Activated naive CD4-positive, alpha-beta T cell treated with anti-CD3 and anti-CD28 coated beads for 36 hours (primary cell): ENCODE measurements around the gene MAP2. TPM values are rescaled to one million over a fixed set of nuclear protein-coding genes. Genes with fewer than 3 reads are reported as not detected.
"Not testable (repeated sequence)": the region's sequence is repeated elsewhere in the genome, so short reads cannot be mapped to it uniquely, and the experiment has no call there.

Experiments used
- CTCF ChIA-PET: fragments of 350-600 bp; sonication (Branson Sonifier 250); formaldehyde crosslinking; loops from one replicate; lab custom pipeline; 2021; ENCODE audit warnings: antibody characterized with exemption; lab: Charles Lee
- DNase-seq: peaks from one replicate; pipeline ENCODE4 v3.0.0-alpha.2; 2020
- H3K27ac Mint-ChIP-seq: one replicate; pipeline ENCODE4 v1.8.0; 2021; ENCODE audit warnings: mild to moderate bottlenecking, mixed read lengths
- H3K27me3 Mint-ChIP-seq: one replicate; pipeline ENCODE4 v1.8.0; 2021; ENCODE audit warnings: low read depth, mixed read lengths
- H3K36me3 Mint-ChIP-seq: one replicate; pipeline ENCODE4 v1.8.0; 2021; ENCODE audit warnings: low read depth, mixed read lengths
- H3K4me1 Mint-ChIP-seq: one replicate; pipeline ENCODE4 v1.8.0; 2021; ENCODE audit warnings: low read depth, mixed read lengths
- H3K4me3 Mint-ChIP-seq: one replicate; pipeline ENCODE4 v1.8.0; 2021; ENCODE audit warnings: mild to moderate bottlenecking, moderate library complexity, mixed read lengths
- H3K9me3 Mint-ChIP-seq: one replicate; pipeline ENCODE4 v1.8.0; 2021; ENCODE audit warnings: mixed read lengths
- intact Hi-C: fragments of 100-400 bp; cut with micrococcal nuclease; formaldehyde crosslinking; loops from one replicate; pipeline ENCODE4 v1.15.1; 2023
- total RNA-seq, 2 experiments: library from RNA; stranded (reverse); gene quantifications; one replicate each; pipeline ENCODE4 v1.2.3, GENCODE V29; 2021

MAP2 gene
- total RNA-seq, 2 experiments from 2014 or later = 0.20 to 0.67 TPM

GRCh38 chr2:209591021-209591420 lies 167.2 kb downstream of the MAP2 start:
- Mint-ChIP-seq H3K4me1 (no peaks in the 10 kb centered on the region), H3K36me3 (no peaks in the 10 kb centered on the region), H3K27me3 (no peaks in the 10 kb centered on the region), H3K27ac (no peak overlapping the region), H3K9me3 (peaks cover 5% of the 10 kb centered on the region), H3K4me3 (no peak overlapping the region)
- CTCF ChIA-PET = no interaction called here
- no peak for DNase-seq
- intact Hi-C loops = no loop called here

- CTCF ChIA-PET = no interaction called here
- DNase-seq = no peak
Measured at GRCh38 chr2:209592106-209592505, 168.3 kb downstream of the MAP2 start.

GRCh38 chr2:209593930-209594329 lies 170.1 kb downstream of the MAP2 start:
- H3K27me3 Mint-ChIP-seq = no peaks in the 10 kb centered on the region
- no peaks in the 10 kb centered on the region for H3K36me3 Mint-ChIP-seq
- no peak overlapping the region for H3K4me3 Mint-ChIP-seq
- H3K4me1 Mint-ChIP-seq = no peaks in the 10 kb centered on the region
- no peak overlapping the region for H3K27ac Mint-ChIP-seq
- peaks cover 5% of the 10 kb centered on the region for H3K9me3 Mint-ChIP-seq
- DNase-seq = no peak
- CTCF ChIA-PET = no interaction called here
- intact Hi-C loops = no loop called here

More at GRCh38 chr2:209592106-209592505, 168.3 kb downstream of the MAP2 start:
- Mint-ChIP-seq H3K27me3 (no peaks in the 10 kb centered on the region), H3K9me3 (peaks cover 5% of the 10 kb centered on the region), H3K4me3 (no peak overlapping the region), H3K36me3 (no peaks in the 10 kb centered on the region), H3K27ac (no peak overlapping the region), H3K4me1 (no peaks in the 10 kb centered on the region)
- intact Hi-C loops = no loop called here

GRCh38 chr2:209596262-209596661 lies 172.4 kb downstream of the MAP2 start:
- no peak for DNase-seq
- H3K9me3 Mint-ChIP-seq = peaks cover 6% of the 10 kb centered on the region
- no peaks in the 10 kb centered on the region for H3K4me1 Mint-ChIP-seq
- no peak overlapping the region for H3K27ac Mint-ChIP-seq
- intact Hi-C loops = no loop called here
- no peaks in the 10 kb centered on the region for H3K27me3 Mint-ChIP-seq
- CTCF ChIA-PET = no interaction called here
- H3K36me3 Mint-ChIP-seq = no peaks in the 10 kb centered on the region
- no peak overlapping the region for H3K4me3 Mint-ChIP-seq

GRCh38 chr2:209598227-209598626 lies 174.4 kb downstream of the MAP2 start:
- CTCF ChIA-PET, H3K36me3 Mint-ChIP-seq, H3K27me3 Mint-ChIP-seq, DNase-seq, H3K27ac Mint-ChIP-seq, H3K4me1 Mint-ChIP-seq, H3K4me3 Mint-ChIP-seq, intact Hi-C loops, H3K9me3 Mint-ChIP-seq: not testable (repeated sequence)

- DNase-seq = no peak
- H3K27me3 Mint-ChIP-seq = no peaks in the 10 kb centered on the region
- intact Hi-C loops = no loop called here
- no peak overlapping the region for H3K27ac Mint-ChIP-seq
- CTCF ChIA-PET = no interaction called here
- no peak overlapping the region for H3K4me3 Mint-ChIP-seq
- H3K4me1 Mint-ChIP-seq = no peaks in the 10 kb centered on the region
- no peaks in the 10 kb centered on the region for H3K36me3 Mint-ChIP-seq
- peaks cover 4% of the 10 kb centered on the region for H3K9me3 Mint-ChIP-seq
Measured at GRCh38 chr2:209600341-209601171, 176.7 kb downstream of the MAP2 start.

GRCh38 chr2:209601497-209601896 lies 177.7 kb downstream of the MAP2 start:
- no peak for DNase-seq
- intact Hi-C loops = no loop called here
- Mint-ChIP-seq H3K4me3 (no peak overlapping the region), H3K27ac (no peak overlapping the region), H3K27me3 (no peaks in the 10 kb centered on the region), H3K4me1 (no peaks in the 10 kb centered on the region), H3K9me3 (peaks cover 1% of the 10 kb centered on the region), H3K36me3 (no peaks in the 10 kb centered on the region)
- CTCF ChIA-PET = no interaction called here

GRCh38 chr2:209602259-209602658 lies 178.4 kb downstream of the MAP2 start:
- H3K27me3 Mint-ChIP-seq = no peaks in the 10 kb centered on the region
- H3K36me3 Mint-ChIP-seq = no peaks in the 10 kb centered on the region
- no peak overlapping the region for H3K27ac Mint-ChIP-seq
- H3K9me3 Mint-ChIP-seq = peaks cover 1% of the 10 kb centered on the region
- CTCF ChIA-PET = no interaction called here
- no peak for DNase-seq
- H3K4me1 Mint-ChIP-seq = no peaks in the 10 kb centered on the region
- intact Hi-C loops = no loop called here
- H3K4me3 Mint-ChIP-seq = no peak overlapping the region

- CTCF ChIA-PET = no interaction called here
- H3K27me3 Mint-ChIP-seq = peaks cover under 1% of the 10 kb centered on the region
- H3K27ac Mint-ChIP-seq = no peak overlapping the region
- no peak overlapping the region for H3K4me3 Mint-ChIP-seq
- no peaks in the 10 kb centered on the region for H3K4me1 Mint-ChIP-seq
- no peaks in the 10 kb centered on the region for H3K9me3 Mint-ChIP-seq
- no peaks in the 10 kb centered on the region for H3K36me3 Mint-ChIP-seq
- intact Hi-C loops = no loop called here
- DNase-seq = no peak
Measured at GRCh38 chr2:209609531-209609930, 185.7 kb downstream of the MAP2 start.

GRCh38 chr2:209610631-209611030 lies 186.8 kb downstream of the MAP2 start:
- peaks cover 2% of the 10 kb centered on the region for H3K27me3 Mint-ChIP-seq
- H3K9me3 Mint-ChIP-seq = no peaks in the 10 kb centered on the region
- no peaks in the 10 kb centered on the region for H3K4me1 Mint-ChIP-seq
- H3K4me3 Mint-ChIP-seq = no peak overlapping the region
- H3K27ac Mint-ChIP-seq = no peak overlapping the region
- no peak for DNase-seq
- intact Hi-C loops = no loop called here
- CTCF ChIA-PET = interaction anchor here (0.7 to 1.2 kb wide), 2 partner anchors 11 to 350 kb away, joined by 3 to 4 read pairs; no protein-coding TSS in a partner anchor
- H3K36me3 Mint-ChIP-seq = no peaks in the 10 kb centered on the region

- H3K36me3 Mint-ChIP-seq = no peaks in the 10 kb centered on the region
- no peak for DNase-seq
- H3K27me3 Mint-ChIP-seq = peaks cover 2% of the 10 kb centered on the region
- intact Hi-C loops = no loop called here
- H3K4me3 Mint-ChIP-seq = no peak overlapping the region
- H3K4me1 Mint-ChIP-seq = no peaks in the 10 kb centered on the region
- no peak overlapping the region for H3K27ac Mint-ChIP-seq
- CTCF ChIA-PET = interaction anchor here (0.6 kb wide), 1 partner anchor 1438 kb away, joined by 6 read pairs; no protein-coding TSS in a partner anchor
- no peaks in the 10 kb centered on the region for H3K9me3 Mint-ChIP-seq
Measured at GRCh38 chr2:209613649-209614305, 189.9 kb downstream of the MAP2 start.

- CTCF ChIA-PET = no interaction called here
- no peaks in the 10 kb centered on the region for H3K36me3 Mint-ChIP-seq
- no peak overlapping the region for H3K4me3 Mint-ChIP-seq
- no peaks in the 10 kb centered on the region for H3K4me1 Mint-ChIP-seq
- no peaks in the 10 kb centered on the region for H3K9me3 Mint-ChIP-seq
- peaks cover 2% of the 10 kb centered on the region for H3K27me3 Mint-ChIP-seq
- DNase-seq = no peak
- H3K27ac Mint-ChIP-seq = no peak overlapping the region
- intact Hi-C loops = no loop called here
Measured at GRCh38 chr2:209614690-209615369, 191.0 kb downstream of the MAP2 start.
